ENCODE data around the gene RECQL5.

Gene RECQL5

GRCh38 chr17:75685499-75685898 lies 18.5 kb upstream of the RECQL5 start:
- no peak for DNase-seq

- DNase-seq: no peak
These were observed 18.0 kb upstream of the RECQL5 start for GRCh38 chr17:75684924-75685323.

GRCh38 chr17:75684249-75684648 lies 17.3 kb upstream of the RECQL5 start:
- no peak for DNase-seq

- no peak for DNase-seq
These were observed 16.6 kb upstream of the RECQL5 start for GRCh38 chr17:75683583-75683982.

- no peak for DNase-seq
These were observed 14.3 kb upstream of the RECQL5 start for GRCh38 chr17:75681289-75681688.

GRCh38 chr17:75680431-75680830 lies 13.5 kb upstream of the RECQL5 start:
- no peak for DNase-seq

- DNase-seq: no peak
These were observed 12.8 kb upstream of the RECQL5 start for GRCh38 chr17:75679706-75680211.

GRCh38 chr17:75676461-75676860 lies 9.5 kb upstream of the RECQL5 start:
- no peak for DNase-seq

GRCh38 chr17:75673487-75673886 lies 6.5 kb upstream of the RECQL5 start:
- DNase-seq: no peak

- DNase-seq: no peak
These were observed 5.1 kb upstream of the RECQL5 start for GRCh38 chr17:75672011-75672410.

- no peak for DNase-seq
These were observed 3.9 kb upstream of the RECQL5 start for GRCh38 chr17:75670868-75671267.

- no peak for DNase-seq
These were observed 1.5 kb upstream of the RECQL5 start for GRCh38 chr17:75668489-75668888.

- DNase-seq: no peak
These were observed 871 bp upstream of the RECQL5 start for GRCh38 chr17:75667825-75668224.

GRCh38 chr17:75665981-75666380 lies 973 bp downstream of the RECQL5 start:
- DNase-seq: no peak

GRCh38 chr17:75664099-75664549 lies 2.8 kb downstream of the RECQL5 start:
- DNase-seq: no peak

GRCh38 chr17:75662511-75662910 lies 4.4 kb downstream of the RECQL5 start:
- DNase-seq: no peak

GRCh38 chr17:75661531-75661930 lies 5.4 kb downstream of the RECQL5 start:
- no peak for DNase-seq

GRCh38 chr17:75658237-75658636 lies 8.7 kb downstream of the RECQL5 start:
- DNase-seq: no peak

- DNase-seq: no peak
These were observed 12.8 kb downstream of the RECQL5 start for GRCh38 chr17:75654176-75654575.

- no peak for DNase-seq
These were observed 13.9 kb downstream of the RECQL5 start for GRCh38 chr17:75652934-75653549.

- DNase-seq: no peak
These were observed 14.6 kb downstream of the RECQL5 start for GRCh38 chr17:75652341-75652740.

GRCh38 chr17:75650874-75651273 lies 16.1 kb downstream of the RECQL5 start:
- DNase-seq: no peak

- DNase-seq: no peak
These were observed 17.3 kb downstream of the RECQL5 start for GRCh38 chr17:75649687-75650086.

GRCh38 chr17:75647921-75648320 lies 19.0 kb downstream of the RECQL5 start:
- no peak for DNase-seq

GRCh38 chr17:75647061-75647460 lies 19.9 kb downstream of the RECQL5 start:
- no peak for DNase-seq

Measured in stimulated activated CD4-positive, alpha-beta T cell treated with anti-CD3 and anti-CD28 coated beads, Interleukin-2, amount 100 ng/mL, for 48 hours (primary cell).